ENCODE measurements around the gene DNAH11. TPM values are rescaled to one million over a fixed set of nuclear protein-coding genes. Genes with fewer than 3 reads are reported as not detected.

The DNAH11 gene
- total and polyA plus RNA-seq, 2 of the 4 experiments (the other 2 are of a cell fraction) = not detected

- Histone ChIP-seq H2AFZ (replicated peaks; ENCODE audit: low read length, poor library complexity) (no peak overlapping the region), H4K91ac (ENCODE audit: insufficient read depth, low read depth, low read length) (no peak overlapping the region), H3K27ac (ENCODE audit: insufficient read depth, low read length) (no peak overlapping the region), H3K56ac (ENCODE audit: extremely low read depth, insufficient read depth, low read length) (no peak overlapping the region), H2AK9ac (replicated peaks; ENCODE audit: low read depth, low read length, poor library complexity) (no peak overlapping the region), H3K4me1 (ENCODE audit: control insufficient read depth, insufficient read depth, low read length) (no peaks in the 10 kb centered on the region), H3K27me3 (ENCODE audit: control insufficient read depth, insufficient read depth, low read length) (no peaks in the 10 kb centered on the region), H4K8ac (ENCODE audit: low read depth in 2 of 2, low read length in 2 of 2) (no peak overlapping the region), H3K79me1 (ENCODE audit: low read depth in 1 of 2, low read length in 2 of 2) (no peaks in the 10 kb centered on the region), H2BK5ac (ENCODE audit: low read depth, low read length, poor library complexity, severe bottlenecking) (no peak overlapping the region), H4K5ac (ENCODE audit: low read depth, low read length) (no peak overlapping the region), H3K4me3 (ENCODE audit: insufficient read depth, low read depth, low read length) (no peak overlapping the region), H3K18ac (ENCODE audit: low read depth, low read length) (no peak overlapping the region), H4K20me1 (ENCODE audit: insufficient read depth, low read length) (no peaks in the 10 kb centered on the region), H3K9me3 (ENCODE audit: control insufficient read depth, insufficient read depth, low read length) (no peaks in the 10 kb centered on the region), H2AK5ac (ENCODE audit: low read depth, low read length) (no peak overlapping the region), H2BK15ac (ENCODE audit: low read depth, low read length) (no peak overlapping the region), H3K9me1 (ENCODE audit: insufficient read depth, low read length) (no peaks in the 10 kb centered on the region), H3K23ac (ENCODE audit: low read depth, low read length) (no peak overlapping the region), H3K4ac (ENCODE audit: low read depth, low read length) (no peak overlapping the region), H3K36me3 (ENCODE audit: control insufficient read depth, insufficient read depth, low read length) (no peaks in the 10 kb centered on the region), H3K4me2 (ENCODE audit: low read depth, low read length) (no peak overlapping the region), H3K9ac (ENCODE audit: low read depth, low read length) (no peak overlapping the region), H2BK120ac (ENCODE audit: low read depth, low read length) (no peak overlapping the region), H3K14ac (replicated peaks; ENCODE audit: low read depth, low read length) (no peak overlapping the region), H2BK20ac (ENCODE audit: low read depth, low read length) (no peak overlapping the region)
- no peak for TF ChIP-seq POLR2A (IDR thresholded peaks at IDR 0.05; ENCODE audit: low read depth, low read length)
- in situ Hi-C loops (cut with MboI; ENCODE audit: low sequenced_read_pairs) (no loop called here), intact Hi-C loops (cut with micrococcal nuclease) (no loop called here), dilution Hi-C loops (cut with HindIII; ENCODE audit: low sequenced_read_pairs, unreplicated experiment) (no loop called here)
- ChIA-PET CTCF (no interaction called here), POLR2A (ENCODE audit: unreplicated experiment) (no interaction called here)
- DNase-seq = no peak
- no peak for ATAC-seq (ENCODE audit: low read depth)
- BruUV-seq (replicated peaks) = no TSS peak
- WGBS, 2 experiments (ENCODE audit: extremely low coverage in 2 of 2, insufficient read length in 1 of 2) = 63% methylated on average over 1 of the region's 4 CpGs; no CpG with 5 or more reads in 1 of the 2 experiments
These were observed 68.3 kb downstream of the DNAH11 start for GRCh38 chr7:21611129-21611528.

Data from IMR-90 (cell line).